NCI-H2029 treated with DMSO at 0.1 percent for 48 hours (cell line): ENCODE data around the gene RASA3.
"Not testable (repeated sequence)": the region's sequence is repeated elsewhere in the genome, so short reads cannot be mapped to it uniquely, and the experiment has no call there.

Source experiments
- DNase-seq: peaks from one replicate; lab custom pipeline; 2025; lab: John Stamatoyannopoulos, UW

RASA3 gene

GRCh38 chr13:114001331-114002008 lies 131.0 kb downstream of the RASA3 start:
- no peak for DNase-seq

- DNase-seq: no peak
These were observed 132.0 kb downstream of the RASA3 start for GRCh38 chr13:114000151-114001040.

- DNase-seq: no peak
These were observed 132.9 kb downstream of the RASA3 start for GRCh38 chr13:113999618-113999910.

GRCh38 chr13:113998781-113999617 lies 133.4 kb downstream of the RASA3 start:
- no peak for DNase-seq

GRCh38 chr13:113997845-113998751 lies 134.3 kb downstream of the RASA3 start:
- no peak for DNase-seq

- no peak for DNase-seq
These were observed 135.3 kb downstream of the RASA3 start for GRCh38 chr13:113996912-113997745.

- no peak for DNase-seq
These were observed 136.1 kb downstream of the RASA3 start for GRCh38 chr13:113996081-113996911.

- no peak for DNase-seq
These were observed 137.3 kb downstream of the RASA3 start for GRCh38 chr13:113995051-113995601.

- DNase-seq: no peak
These were observed 140.0 kb downstream of the RASA3 start for GRCh38 chr13:113992276-113993005.

GRCh38 chr13:113991676-113992179 lies 140.7 kb downstream of the RASA3 start:
- no peak for DNase-seq

- DNase-seq: no peak
These were observed 141.2 kb downstream of the RASA3 start for GRCh38 chr13:113991191-113991669.

- DNase-seq: no peak
These were observed 142.0 kb downstream of the RASA3 start for GRCh38 chr13:113990321-113990837.

- DNase-seq: no peak
These were observed 142.7 kb downstream of the RASA3 start for GRCh38 chr13:113989585-113990300.

- DNase-seq: not testable (repeated sequence)
These were observed 143.6 kb downstream of the RASA3 start for GRCh38 chr13:113988859-113989258.

GRCh38 chr13:113982296-113982661 lies 150.1 kb downstream of the RASA3 start:
- DNase-seq: no peak

GRCh38 chr13:113981611-113982295 lies 150.7 kb downstream of the RASA3 start:
- no peak for DNase-seq

- DNase-seq: peak; percentile 85
These were observed 151.2 kb downstream of the RASA3 start for GRCh38 chr13:113981194-113981605.
